SK-N-SH (cell line): ENCODE measurements around the gene RPEL1.

Source experiments
- CHD2 ChIP-seq: fragments of 150-350 bp; IDR thresholded peaks from 2 replicates; pipeline ENCODE4 v1.6.1; 2018; ENCODE audit warnings: low read length; ENCODE audit not compliant: partially characterized antibody
- CTCF ChIP-seq: fragments of 200-600 bp; sonication (generic); IDR thresholded peaks from 2 replicates; pipeline ENCODE4 v1.6.1; 2017; ENCODE audit warnings: antibody characterized with exemption, mild to moderate bottlenecking, moderate library complexity
- IRF3 ChIP-seq: fragments of 150-350 bp; IDR thresholded peaks from 2 replicates; pipeline ENCODE4 v1.6.1; 2016; ENCODE audit warnings: mild to moderate bottlenecking, low read depth, low read length
- JUND ChIP-seq: IDR thresholded peaks from 2 replicates; pipeline ENCODE4 v1.4.0; 2012
- MAX ChIP-seq: IDR thresholded peaks from 2 replicates; pipeline ENCODE4 v1.4.0; 2012; ENCODE audit warnings: low read depth
- POLR2AphosphoS5 ChIP-seq: IDR thresholded peaks from 2 replicates; pipeline ENCODE4 v1.6.1; 2012; ENCODE audit warnings: low read depth, low read length
- RAD21 ChIP-seq: IDR thresholded peaks from 2 replicates; pipeline ENCODE4 v1.6.1; 2012; ENCODE audit warnings: mild to moderate bottlenecking, low read length
- RCOR1 ChIP-seq: fragments of 150-350 bp; IDR thresholded peaks from 2 replicates; pipeline ENCODE4 v1.6.1; 2017; ENCODE audit warnings: antibody characterized with exemption, low read length
- REST ChIP-seq: IDR thresholded peaks from 2 replicates; pipeline ENCODE4 v1.6.1; 2012; ENCODE audit warnings: mild to moderate bottlenecking, low read depth, low read length, moderate library complexity
- RFX5 ChIP-seq: IDR thresholded peaks from 2 replicates; pipeline ENCODE4 v1.6.1; 2012; ENCODE audit warnings: mild to moderate bottlenecking, improper control_type of control experiment, low read length
- TAF1 ChIP-seq: IDR thresholded peaks from 2 replicates; pipeline ENCODE4 v1.6.1; 2012; ENCODE audit warnings: low read depth, mild to moderate bottlenecking, low read length, moderate library complexity, borderline replicate concordance
- TEAD4 ChIP-seq: IDR thresholded peaks from 2 replicates; pipeline ENCODE4 v1.4.0; 2012; ENCODE audit warnings: mild to moderate bottlenecking, borderline replicate concordance; ENCODE audit not compliant: insufficient read depth
- USF2 ChIP-seq: fragments of 150-350 bp; IDR thresholded peaks from 2 replicates; pipeline ENCODE4 v1.6.1; 2017; ENCODE audit warnings: antibody characterized with exemption, low read length, low read depth, borderline replicate concordance
- ZBTB33 ChIP-seq: IDR thresholded peaks from 2 replicates; pipeline ENCODE4 v1.4.0; 2012; ENCODE audit warnings: low read depth, borderline replicate concordance

GRCh38 chr10:103232131-103232673, 13.5 kb upstream of the RPEL1 start:
- TF ChIP-seq CTCF (no peak), TAF1 (no peak), TEAD4 (no peak), REST (no peak), ZBTB33 (no peak), MAX (no peak), IRF3 (no peak), JUND (no peak), CHD2 (no peak), RAD21 (no peak), RCOR1 (no peak), RFX5 (no peak), USF2 (no peak), POLR2AphosphoS5 (no peak)
